22Rv1 (cell line): ENCODE results near the gene MC4R.

Source experiments
- ZFX ChIP-seq: fragments of 450-650 bp; IDR thresholded peaks from 2 replicates; pipeline ENCODE4 v1.6.1; 2017; ENCODE audit warnings: antibody characterized with exemption, borderline replicate concordance
- TF ChIP-seq, protein P1 (sequence below): fragments of 450-650 bp; IDR thresholded peaks from 2 replicates; pipeline ENCODE4 v1.5.1; 2017; ENCODE audit warnings: mild to moderate bottlenecking

DNA sequence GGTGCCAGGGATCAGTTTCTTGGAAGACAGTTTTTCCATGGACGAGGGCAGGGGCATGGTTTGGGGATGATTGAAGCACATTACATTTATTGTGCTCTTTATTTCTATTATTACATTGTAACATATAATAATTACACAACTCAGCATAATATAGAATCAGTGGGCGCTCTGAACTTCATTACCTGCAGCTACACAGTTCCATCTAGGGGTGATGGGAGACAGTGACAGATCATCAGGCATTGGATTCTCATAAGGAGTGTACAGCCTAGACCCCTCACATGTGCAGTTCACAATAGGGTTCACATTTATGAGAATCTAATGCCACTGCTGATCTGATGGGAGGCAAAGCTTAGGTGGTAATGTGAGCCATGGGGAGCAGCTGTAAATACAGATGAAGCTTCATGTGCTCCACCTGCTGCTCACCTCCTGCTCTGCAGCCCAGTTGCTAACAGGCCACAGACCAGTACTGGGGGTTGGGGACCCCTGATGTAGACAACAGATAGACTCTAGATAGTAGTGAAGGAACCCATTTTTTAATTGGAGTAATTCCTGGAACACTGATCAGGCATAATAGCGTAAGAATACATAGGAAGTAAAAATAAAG lies 41.5 kb upstream of the MC4R start:
- TF ChIP-seq, protein P1, sequence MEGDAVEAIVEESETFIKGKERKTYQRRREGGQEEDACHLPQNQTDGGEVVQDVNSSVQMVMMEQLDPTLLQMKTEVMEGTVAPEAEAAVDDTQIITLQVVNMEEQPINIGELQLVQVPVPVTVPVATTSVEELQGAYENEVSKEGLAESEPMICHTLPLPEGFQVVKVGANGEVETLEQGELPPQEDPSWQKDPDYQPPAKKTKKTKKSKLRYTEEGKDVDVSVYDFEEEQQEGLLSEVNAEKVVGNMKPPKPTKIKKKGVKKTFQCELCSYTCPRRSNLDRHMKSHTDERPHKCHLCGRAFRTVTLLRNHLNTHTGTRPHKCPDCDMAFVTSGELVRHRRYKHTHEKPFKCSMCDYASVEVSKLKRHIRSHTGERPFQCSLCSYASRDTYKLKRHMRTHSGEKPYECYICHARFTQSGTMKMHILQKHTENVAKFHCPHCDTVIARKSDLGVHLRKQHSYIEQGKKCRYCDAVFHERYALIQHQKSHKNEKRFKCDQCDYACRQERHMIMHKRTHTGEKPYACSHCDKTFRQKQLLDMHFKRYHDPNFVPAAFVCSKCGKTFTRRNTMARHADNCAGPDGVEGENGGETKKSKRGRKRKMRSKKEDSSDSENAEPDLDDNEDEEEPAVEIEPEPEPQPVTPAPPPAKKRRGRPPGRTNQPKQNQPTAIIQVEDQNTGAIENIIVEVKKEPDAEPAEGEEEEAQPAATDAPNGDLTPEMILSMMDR, result peak; percentile 56
- TF ChIP-seq ZFX, result no peak
